GM19438 (cell line): ENCODE results near the gene TSPAN9.

ENCODE experiments used
- ATAC-seq: cut with Tn5 transposase; IDR thresholded peaks from one replicate; pipeline ENCODE4 v1.9.1; 2021; ENCODE audit warnings: low read depth; ENCODE audit not compliant: unreplicated experiment

The TSPAN9 gene

DNA sequence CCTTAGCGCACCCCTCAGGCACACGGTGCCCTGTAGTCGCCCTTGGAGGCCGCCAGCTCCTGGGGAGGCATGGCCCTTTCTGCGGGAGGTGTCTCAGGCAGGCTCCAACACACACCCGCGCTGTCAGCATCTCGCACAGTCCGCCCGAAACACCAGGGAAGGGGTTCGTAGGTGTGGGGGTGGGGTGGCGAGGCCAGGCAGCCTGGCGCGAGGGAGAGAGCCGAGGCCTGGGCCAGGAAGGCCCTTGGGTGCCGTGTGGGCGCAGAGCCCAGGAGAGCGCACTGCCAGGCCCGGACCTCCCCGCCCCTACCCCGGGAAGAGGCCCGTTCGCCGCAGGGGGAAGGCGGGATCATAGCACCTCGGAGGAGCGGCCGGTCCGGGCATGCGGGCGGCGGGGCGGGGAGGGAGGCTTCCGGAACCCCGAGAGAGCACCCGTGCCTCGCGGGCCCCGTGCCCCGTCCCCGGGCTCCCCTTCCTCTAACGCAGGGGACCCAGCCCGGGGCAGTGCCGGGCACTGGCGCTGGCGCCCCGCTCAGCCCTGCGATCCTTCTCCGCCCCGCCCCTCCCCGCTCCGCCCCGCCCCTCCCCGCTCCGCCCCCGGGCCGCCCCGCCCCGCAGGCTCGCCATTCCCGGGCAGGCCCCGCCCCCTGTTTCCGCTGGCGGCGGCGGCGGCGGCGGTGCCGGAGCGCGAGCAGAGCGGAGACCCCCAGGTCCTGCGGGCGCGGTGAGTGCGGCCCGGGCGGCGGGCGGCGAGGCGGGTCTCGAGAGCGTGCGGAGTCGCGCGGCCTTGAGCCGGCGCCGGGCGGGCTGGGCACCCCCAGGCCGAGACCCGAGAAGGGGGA, at the start of gene TSPAN9:
Gene TSPAN9 (plus strand): TSS at position 650 of the 842 bp plus-strand sequence. CDS start 123,815 bp downstream, outside the sequence.
- ATAC-seq = peak; percentile 69

DNA sequence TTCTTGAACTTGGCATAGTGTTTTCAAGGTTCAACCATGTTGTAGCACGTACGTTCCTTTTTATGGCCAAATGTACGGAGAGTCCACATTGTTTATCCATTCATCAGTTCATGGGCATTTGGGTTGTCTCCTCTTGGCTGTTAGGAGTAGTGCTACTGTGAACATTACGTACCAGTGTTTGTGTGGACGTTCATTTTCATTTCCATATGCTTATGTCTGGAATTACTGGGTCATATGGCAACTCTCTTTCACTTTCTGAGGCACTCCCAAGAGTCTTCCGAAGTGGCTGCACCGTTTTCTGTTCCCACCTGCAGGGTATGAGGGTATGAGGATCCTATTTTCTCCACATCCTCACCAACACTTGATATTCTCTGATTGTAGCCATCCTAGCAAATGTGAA, 49.1 kb upstream of the TSPAN9 start:
- no peak for ATAC-seq

DNA sequence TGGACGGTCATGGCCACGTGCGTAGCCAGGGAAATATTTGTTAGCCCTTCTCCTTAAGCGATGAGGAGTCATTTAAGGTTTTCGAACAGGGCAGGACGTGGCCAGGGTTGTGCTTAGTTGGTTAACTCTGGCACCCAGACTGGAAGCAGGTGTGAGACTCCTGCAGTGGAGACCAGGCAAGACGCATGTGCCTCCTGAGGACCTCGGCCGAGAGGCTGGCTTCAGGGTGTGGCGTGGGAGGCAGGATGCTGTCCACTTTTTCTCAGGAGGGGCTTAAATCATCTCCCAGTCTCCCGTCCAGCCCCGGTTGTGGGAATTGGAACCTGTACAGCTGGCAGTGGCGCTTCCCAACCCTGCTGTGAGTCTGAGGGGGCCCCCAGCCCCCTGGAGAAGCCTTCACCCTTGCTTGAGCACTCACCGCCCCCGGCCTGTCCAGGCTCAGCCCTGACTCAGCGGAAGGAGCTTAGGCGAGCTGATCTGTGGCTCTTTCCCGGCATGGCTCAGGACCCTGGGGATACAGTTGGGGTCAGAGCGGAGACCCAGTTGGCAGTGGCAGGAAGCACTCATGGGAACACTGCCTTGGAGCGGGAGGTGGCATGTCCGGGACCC, 46.3 kb upstream of the TSPAN9 start:
- no peak for ATAC-seq

DNA sequence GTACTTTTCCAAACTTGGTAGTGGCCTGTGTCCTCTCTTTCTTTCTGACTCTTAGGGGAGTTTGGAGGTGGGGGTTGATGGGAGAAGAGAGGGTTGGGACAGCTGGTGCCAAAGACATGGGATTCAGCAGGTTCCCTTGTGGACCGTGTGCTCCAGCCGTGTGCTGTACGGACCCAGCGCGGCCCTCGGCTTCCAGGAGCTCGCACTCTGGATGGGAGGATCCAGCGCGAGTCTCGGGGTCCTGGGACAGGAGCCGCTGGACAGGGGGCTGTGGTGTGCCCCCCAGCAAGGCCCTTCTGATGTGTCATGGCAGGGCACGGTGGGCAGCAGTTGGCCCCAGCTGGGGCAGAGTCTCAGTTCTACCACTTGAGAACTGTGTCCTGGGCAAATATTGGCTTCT, 45.0 kb upstream of the TSPAN9 start:
- no peak for ATAC-seq

DNA sequence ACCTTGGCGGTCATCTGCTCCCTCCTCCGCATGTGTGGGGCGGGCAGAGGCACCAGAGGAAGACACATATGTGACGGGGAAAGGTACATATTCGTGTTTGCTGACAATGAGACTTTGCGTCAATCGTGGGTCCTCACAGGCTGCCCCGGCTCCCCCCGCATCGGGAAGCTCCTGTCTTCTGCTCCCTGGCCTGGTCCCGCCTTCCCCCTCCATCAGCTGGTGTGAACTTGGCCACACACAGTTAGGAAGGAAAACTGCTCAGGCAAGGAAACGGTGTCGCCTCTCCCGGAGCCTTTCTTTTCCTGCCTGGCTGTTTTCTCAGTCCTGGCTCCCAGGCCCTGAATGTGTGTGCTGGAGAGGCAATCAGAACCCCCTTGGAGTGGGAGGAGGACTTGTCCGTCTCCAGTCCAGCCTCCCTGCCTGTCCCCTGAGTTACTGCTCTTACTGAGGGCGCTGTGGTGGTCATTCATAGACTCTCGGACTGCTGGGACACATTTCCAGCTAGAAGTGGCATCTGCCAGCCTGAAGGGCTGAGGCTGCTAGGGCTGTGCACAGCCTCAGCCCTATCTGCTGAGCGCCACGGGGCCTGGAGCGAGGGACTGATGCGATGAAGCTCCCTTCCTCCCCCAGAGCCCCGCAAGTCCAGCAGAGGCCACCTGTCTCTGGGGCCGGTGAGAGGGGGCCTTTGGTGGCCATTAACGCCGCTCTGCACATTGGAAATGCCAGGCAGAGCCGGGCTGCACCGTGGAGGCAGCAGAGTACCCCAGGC, 44.2 kb upstream of the TSPAN9 start:
- no peak for ATAC-seq

- ATAC-seq = no peak
Observed at GRCh38 chr12:3033539-3033867, 43.7 kb upstream of the TSPAN9 start.

GRCh38 chr12:3034067-3034750, 43.0 kb upstream of the TSPAN9 start:
- ATAC-seq = no peak

- ATAC-seq = no peak
Observed at GRCh38 chr12:3035171-3035570, 42.0 kb upstream of the TSPAN9 start.

- no peak for ATAC-seq
Observed at GRCh38 chr12:3035815-3036702, 41.1 kb upstream of the TSPAN9 start.

DNA sequence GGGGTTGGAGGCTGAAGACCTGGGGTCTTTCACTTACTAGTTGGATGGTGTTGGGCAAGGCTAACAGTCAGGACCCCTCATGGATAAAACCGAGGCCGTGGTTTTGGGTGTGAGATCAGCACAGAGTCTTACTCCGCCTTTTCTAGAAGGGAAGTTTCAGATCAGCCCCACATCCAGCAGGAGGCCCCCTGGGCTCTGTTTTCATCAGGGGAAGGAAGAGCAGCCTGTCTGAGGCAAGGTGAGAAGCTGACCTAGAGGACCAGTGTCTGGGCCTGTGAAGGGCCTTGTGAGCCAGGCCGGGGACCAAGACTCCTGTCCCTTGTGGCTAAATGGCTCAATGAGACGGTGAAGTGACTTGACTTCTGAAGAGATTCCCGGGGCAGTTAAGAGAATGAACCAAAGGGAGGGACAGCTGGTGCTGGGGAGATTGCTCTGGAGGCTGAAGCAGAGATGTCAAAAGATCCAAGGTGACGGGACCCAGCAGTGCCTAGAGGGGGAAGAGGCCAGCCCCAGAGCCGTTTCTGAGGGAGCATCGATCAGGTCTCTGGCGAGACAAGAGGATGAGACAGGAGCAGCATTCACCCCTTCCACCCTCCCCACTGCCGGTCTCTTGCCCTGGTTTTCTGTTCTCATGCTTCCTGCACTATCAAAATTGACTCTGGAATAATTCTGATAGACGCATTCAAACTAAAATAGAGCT, 40.1 kb upstream of the TSPAN9 start:
- ATAC-seq = no peak

- no peak for ATAC-seq
Observed at GRCh38 chr12:3038166-3038565, 39.0 kb upstream of the TSPAN9 start.

DNA sequence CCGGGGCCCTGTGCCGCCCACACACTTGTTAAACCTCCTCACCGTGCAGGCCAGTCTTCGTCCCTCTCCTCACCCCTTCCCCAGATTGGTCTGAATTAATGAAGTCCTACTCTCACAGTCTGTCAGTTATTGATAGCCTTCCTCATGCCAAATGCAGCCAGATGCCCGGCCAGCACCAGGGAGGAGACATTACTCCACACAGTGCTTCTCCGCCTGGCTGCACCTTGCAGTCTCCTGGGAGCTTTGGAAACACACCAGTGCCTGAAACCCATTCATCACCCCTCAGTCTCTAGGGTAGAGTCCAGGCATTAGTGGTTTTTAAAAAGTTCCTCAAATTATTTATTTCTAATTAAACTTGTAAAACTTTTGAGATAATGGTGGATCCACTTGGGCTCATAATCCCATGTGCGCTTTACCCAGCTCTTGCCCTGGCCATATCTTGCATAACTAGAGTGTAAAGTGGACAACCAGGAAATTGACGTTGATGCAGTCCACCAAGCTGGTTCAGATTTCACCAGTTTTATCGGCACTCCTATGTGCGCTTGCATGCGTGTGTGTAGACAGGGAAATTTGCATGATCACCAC, 38.2 kb upstream of the TSPAN9 start:
- no peak for ATAC-seq

DNA sequence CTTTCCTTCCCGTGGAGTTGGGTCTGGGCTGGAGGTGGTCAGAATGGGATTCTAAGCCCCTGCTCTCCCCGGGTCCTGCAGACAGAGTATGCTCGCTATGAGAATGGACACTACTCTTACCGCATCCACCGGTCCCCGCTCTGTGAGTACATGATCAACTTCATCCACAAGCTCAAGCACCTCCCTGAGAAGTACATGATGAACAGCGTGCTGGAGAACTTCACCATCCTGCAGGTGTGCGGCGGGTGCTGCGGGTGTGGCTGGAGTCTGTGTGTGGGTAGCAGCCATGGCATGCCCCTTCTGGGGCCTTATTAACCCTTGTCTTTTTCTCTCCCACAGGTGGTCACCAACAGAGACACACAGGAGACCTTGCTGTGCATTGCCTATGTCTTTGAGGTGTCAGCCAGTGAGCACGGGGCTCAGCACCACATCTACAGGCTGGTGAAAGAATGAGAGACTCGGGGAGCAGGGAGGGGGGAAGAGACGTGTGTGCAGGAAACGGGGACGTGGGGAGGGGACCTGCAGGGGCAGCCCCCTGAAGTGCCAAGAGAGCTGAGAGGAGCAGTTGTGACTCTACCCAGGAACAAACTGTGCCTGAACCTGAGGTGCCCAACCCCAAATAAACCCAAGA, 37.0 kb upstream of the TSPAN9 start:
- ATAC-seq = no peak

DNA sequence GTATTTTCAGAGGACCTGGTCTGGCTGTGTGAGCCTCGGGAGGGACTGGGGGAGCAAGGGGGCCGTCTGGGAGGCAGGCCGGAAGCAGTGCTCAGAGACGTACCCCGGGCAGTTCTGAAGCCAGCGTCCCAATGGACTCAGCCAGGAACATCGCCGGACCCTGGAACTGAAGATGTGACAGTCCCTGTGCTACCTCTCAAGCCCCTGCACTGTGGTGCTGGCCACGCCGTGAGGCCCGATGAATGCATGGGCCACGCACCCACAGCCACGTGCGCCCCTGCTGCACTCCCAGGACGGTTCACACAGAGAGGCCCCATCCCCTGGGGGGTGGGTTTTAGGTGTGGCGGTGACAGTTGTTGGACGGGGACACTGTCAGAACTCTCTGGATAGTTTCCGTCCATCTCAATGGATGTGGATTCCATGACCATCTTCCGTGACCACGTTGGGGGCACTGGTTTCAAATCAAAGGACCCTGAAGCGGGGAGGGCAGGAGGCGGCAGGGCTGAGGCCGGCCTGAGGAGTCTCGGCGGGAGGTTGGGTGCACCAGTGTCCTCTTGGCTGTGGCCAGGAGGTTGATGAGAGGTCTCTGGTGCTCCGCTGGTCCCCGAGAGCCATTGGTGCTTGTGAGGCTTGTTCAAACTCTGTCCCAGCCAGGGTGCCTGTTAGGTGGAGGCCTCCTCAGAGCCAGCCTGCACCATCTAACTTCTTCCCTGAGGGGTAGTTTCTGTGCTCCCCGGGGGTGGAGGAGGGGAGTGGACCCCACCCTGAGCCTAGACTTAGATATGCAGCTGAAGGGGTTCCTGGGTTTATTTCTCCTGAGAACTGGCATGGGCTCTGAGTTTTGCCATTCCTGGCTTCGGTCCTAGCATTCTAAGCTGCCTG, 36.3 kb upstream of the TSPAN9 start:
- no peak for ATAC-seq

DNA sequence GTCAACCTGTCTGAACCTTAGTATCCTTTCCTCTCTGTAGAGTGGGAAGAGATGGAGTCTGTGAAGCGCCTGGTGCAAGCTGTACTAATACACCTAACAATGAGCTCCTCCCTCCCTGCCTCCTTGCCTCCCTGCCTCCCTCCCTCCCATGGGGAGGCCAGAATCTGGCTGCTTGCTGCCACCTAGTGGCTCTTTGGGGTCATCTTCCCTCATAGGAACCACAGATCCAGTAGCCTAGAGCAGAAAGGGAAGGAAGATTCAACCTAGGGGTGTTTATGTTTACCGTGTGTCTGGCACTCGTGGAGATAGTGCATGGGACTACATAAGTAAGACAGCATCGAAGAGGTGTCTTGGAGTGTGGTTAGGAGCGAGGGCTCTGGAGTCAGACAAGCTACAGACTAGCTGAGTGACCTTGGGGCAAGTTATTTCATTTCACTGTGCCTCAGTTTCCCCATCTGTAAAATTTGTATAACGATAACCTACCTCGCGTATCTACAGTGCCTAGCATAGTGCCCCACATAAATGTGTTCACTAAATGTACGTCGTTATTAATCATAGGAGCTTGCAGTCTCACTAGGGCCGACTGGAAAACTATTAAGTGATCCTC, 35.5 kb upstream of the TSPAN9 start:
- no peak for ATAC-seq

DNA sequence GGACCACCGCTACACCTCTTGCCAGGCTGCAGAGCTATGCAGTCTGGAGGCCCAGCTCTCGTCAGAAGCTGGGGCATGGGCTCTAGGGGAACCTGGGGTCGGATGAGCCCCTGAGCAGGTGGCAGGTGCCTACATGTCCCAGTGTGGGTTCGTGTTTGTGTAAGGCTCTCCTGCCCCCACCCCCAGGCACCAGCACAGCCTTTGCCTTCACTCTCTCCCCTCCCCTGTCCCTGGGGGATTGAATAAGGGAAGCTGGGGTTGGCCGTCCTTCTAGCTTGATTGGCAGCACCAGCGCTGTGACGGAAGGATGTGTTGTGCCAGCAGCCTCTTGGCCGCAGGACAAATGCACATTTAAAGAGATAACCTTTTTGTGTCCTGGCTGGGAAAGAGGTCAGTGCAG, 34.8 kb upstream of the TSPAN9 start:
- ATAC-seq = no peak

GRCh38 chr12:3042826-3043225, 34.4 kb upstream of the TSPAN9 start:
- ATAC-seq = no peak
